OCI-LY1 (cell line): ENCODE results near the gene PCBP2.

Experiments
- H2AFZ ChIP-seq: fragments of 200-600 bp; sonication (generic), shearing (Covaris generic); 2 replicates; pipeline ENCODE4 v1.6.0; 2014; ENCODE audit warnings: antibody characterized with exemption, mild to moderate bottlenecking, low read length
- H3F3A ChIP-seq: fragments of 200-600 bp; sonication (generic), shearing (Covaris generic); 2 replicates; pipeline ENCODE4 v1.6.0; 2014; ENCODE audit warnings: mild to moderate bottlenecking, antibody characterized with exemption, low read length, moderate library complexity; ENCODE audit not compliant: insufficient read depth
- H3K27ac ChIP-seq: fragments of 200-600 bp; sonication (generic); 2 replicates; pipeline ENCODE4 v1.5.1; 2014; ENCODE audit warnings: low read length, mixed run types, mild to moderate bottlenecking, low read depth; ENCODE audit not compliant: poor library complexity, severe bottlenecking
- H3K27me3 ChIP-seq: fragments of 200-600 bp; sonication (generic); 2 replicates; pipeline ENCODE4 v1.6.0; 2014; ENCODE audit warnings: antibody characterized with exemption, mild to moderate bottlenecking, low read length, moderate library complexity; ENCODE audit not compliant: insufficient read depth
- H3K36me3 ChIP-seq: fragments of 200-600 bp; sonication (generic); 2 replicates; pipeline ENCODE4 v1.6.1; 2014; ENCODE audit warnings: mild to moderate bottlenecking, antibody characterized with exemption, low read length, moderate library complexity, mixed read lengths; ENCODE audit not compliant: insufficient read depth
- H3K4me1 ChIP-seq: fragments of 200-600 bp; sonication (generic); 2 replicates; pipeline ENCODE4 v1.5.1; 2014; ENCODE audit warnings: mild to moderate bottlenecking, low read length, moderate library complexity; ENCODE audit not compliant: insufficient read depth, severe bottlenecking
- H3K4me2 ChIP-seq: fragments of 200-600 bp; sonication (generic), shearing (Covaris generic); 2 replicates; pipeline ENCODE4 v1.6.1; 2014; ENCODE audit warnings: low read length
- H3K4me3 ChIP-seq: fragments of 200-600 bp; sonication (generic); 2 replicates; pipeline ENCODE4 v1.5.1; 2014; ENCODE audit warnings: low read length, low read depth, mild to moderate bottlenecking, mixed read lengths; ENCODE audit not compliant: poor library complexity, severe bottlenecking
- H3K79me2 ChIP-seq: fragments of 200-600 bp; shearing (Covaris generic); 2 replicates; pipeline ENCODE4 v1.6.1; 2016; ENCODE audit warnings: mixed run types, low read length, mixed read lengths; ENCODE audit not compliant: insufficient read depth
- H3K9ac ChIP-seq: fragments of 200-600 bp; sonication (generic), shearing (Covaris generic); 2 replicates; pipeline ENCODE4 v1.6.1; 2014; ENCODE audit warnings: mild to moderate bottlenecking, low read length, mixed read lengths
- H3K9me2 ChIP-seq: fragments of 200-600 bp; sonication (generic), shearing (Covaris generic); 2 replicates; pipeline ENCODE4 v1.6.1; 2014; ENCODE audit warnings: low read depth, mild to moderate bottlenecking, low read length, mixed read lengths
- H3K9me3 ChIP-seq: fragments of 200-600 bp; shearing (Covaris generic); 2 replicates; pipeline ENCODE4 v1.6.1; 2014; ENCODE audit warnings: low read length, mixed read lengths
- H4K20me1 ChIP-seq: fragments of 200-600 bp; sonication (generic), shearing (Covaris generic); 2 replicates; pipeline ENCODE4 v1.6.0; 2016; ENCODE audit warnings: mild to moderate bottlenecking, low read length; ENCODE audit not compliant: insufficient read depth
- CTCF ChIP-seq: fragments of 200-600 bp; sonication (generic), shearing (Covaris generic); IDR thresholded peaks from 2 replicates; pipeline ENCODE4 v1.5.1; 2017; ENCODE audit warnings: mild to moderate bottlenecking, antibody characterized with exemption, low read length, moderate library complexity, mixed read lengths
- EZH2 ChIP-seq: fragments of 200-600 bp; sonication (generic), shearing (Covaris generic); IDR thresholded peaks from 2 replicates; pipeline ENCODE4 v1.8.0; 2017; ENCODE audit warnings: borderline replicate concordance, mixed run types, mild to moderate bottlenecking, antibody characterized with exemption, low read length, moderate library complexity, mixed read lengths

The PCBP2 gene

GRCh38 chr12:53502331-53502730, 50.4 kb downstream of the PCBP2 start:
- no peak overlapping the region for H3K27ac ChIP-seq
- H3F3A ChIP-seq = no peaks in the 10 kb centered on the region
- H3K79me2 ChIP-seq = peaks cover 7% of the 10 kb centered on the region; the same call in 1 of the 2 replicates
- H3K9ac ChIP-seq = peak overlapping the region; percentile 88
- no peaks in the 10 kb centered on the region for H3K9me3 ChIP-seq
- no peaks in the 10 kb centered on the region for H3K27me3 ChIP-seq
- H3K4me3 ChIP-seq = peak overlapping the region; percentile 80
- TF ChIP-seq CTCF (no peak), EZH2 (no peak)
- no peaks in the 10 kb centered on the region for H4K20me1 ChIP-seq
- peaks cover 30% of the 10 kb centered on the region for H3K4me1 ChIP-seq
- H2AFZ ChIP-seq = no peak overlapping the region
- H3K4me2 ChIP-seq = peak overlapping the region; percentile 92
- no peaks in the 10 kb centered on the region for H3K9me2 ChIP-seq
- H3K36me3 ChIP-seq = peaks cover 32% of the 10 kb centered on the region; the same call in 1 of the 2 replicates

- H3K4me3 ChIP-seq = no peak overlapping the region
- TF ChIP-seq EZH2 = no peak
- no peak for TF ChIP-seq CTCF
Observed at GRCh38 chr12:53502983-53503728, 51.3 kb downstream of the PCBP2 start.

GRCh38 chr12:53504004-53504920, 52.4 kb downstream of the PCBP2 start:
- TF ChIP-seq CTCF (no peak), EZH2 (no peak)
- Histone ChIP-seq H3K9me3 (no peaks in the 10 kb centered on the region), H3K4me3 (no peak overlapping the region), H3K9ac (no peak overlapping the region), H4K20me1 (no peaks in the 10 kb centered on the region), H3K79me2 (peaks cover 7% of the 10 kb centered on the region; the same call in 1 of the 2 replicates), H3K9me2 (no peaks in the 10 kb centered on the region), H3K27ac (no peak overlapping the region), H3K4me1 (peaks cover 25% of the 10 kb centered on the region), H3K36me3 (peaks cover 33% of the 10 kb centered on the region; the same call in 1 of the 2 replicates), H3K4me2 (no peak overlapping the region), H3K27me3 (no peaks in the 10 kb centered on the region), H3F3A (no peaks in the 10 kb centered on the region), H2AFZ (no peak overlapping the region)

More at GRCh38 chr12:53502983-53503728, 51.3 kb downstream of the PCBP2 start:
- H3K27ac ChIP-seq = no peak overlapping the region
- no peak overlapping the region; the same call in 1 of the 2 replicates for H3K4me2 ChIP-seq
- no peaks in the 10 kb centered on the region for H4K20me1 ChIP-seq
- H3K4me1 ChIP-seq = peaks cover 30% of the 10 kb centered on the region
- H3K36me3 ChIP-seq = peaks cover 33% of the 10 kb centered on the region; the same call in 1 of the 2 replicates
- no peak overlapping the region for H2AFZ ChIP-seq
- no peak overlapping the region; the same call in 1 of the 2 replicates for H3K9ac ChIP-seq
- H3K27me3 ChIP-seq = no peaks in the 10 kb centered on the region
- H3K9me2 ChIP-seq = no peaks in the 10 kb centered on the region
- H3K9me3 ChIP-seq = no peaks in the 10 kb centered on the region
- H3F3A ChIP-seq = no peaks in the 10 kb centered on the region
- H3K79me2 ChIP-seq = peaks cover 7% of the 10 kb centered on the region; the same call in 1 of the 2 replicates
